HCT116 (cell line): ENCODE measurements around the gene SDCCAG8. TPM values are rescaled to one million over a fixed set of nuclear protein-coding genes. Genes with fewer than 3 reads are reported as not detected.

Experiments used
- ATAC-seq: fragments of 200-7000 bp; cut with Tn5 transposase; 2 replicates; pipeline ENCODE4 v1.9.1; 2020; ENCODE audit warnings: mild to moderate bottlenecking, moderate library complexity
- BruUV-seq: library from RNA; stranded (reverse); fragments of 400-500 nt; replicated peaks from 2 replicates; lab custom pipeline; 2021; lab: Mats Ljungman, UMichigan
- CTCF ChIA-PET: fragments of 300-600 bp; sonication (Branson Sonifier 250); formaldehyde crosslinking; loops from one replicate; lab custom pipeline; 2021; ENCODE audit warnings: antibody characterized with exemption; lab: Charles Lee
- POLR2A ChIA-PET: fragments of 300-600, 350-600 bp; sonication (Branson Sonifier 250); formaldehyde crosslinking; loops from one replicate; lab custom pipeline; 2021; ENCODE audit warnings: antibody characterized with exemption; lab: Charles Lee
- RAD21 ChIA-PET, 2 experiments: fragments of 300-600 bp; sonication (Branson Sonifier 250); formaldehyde crosslinking; loops; one replicate each; lab custom pipeline; 2023; ENCODE audit warnings: low total read pairs in 2 of 2; ENCODE audit not compliant: uncharacterized antibody in 2 of 2, unreplicated experiment in 2 of 2, low non-redundant PET in 1 of 2; lab: Charles Lee
- DNase-seq: peaks from one replicate; pipeline ENCODE4 v3.0.0-alpha.2; 2010; ENCODE audit warnings: low read depth, low spot score
- H2AFZ ChIP-seq: fragments of 200-600 bp; shearing (Covaris generic), sonication (generic); 2 replicates; pipeline ENCODE4 v1.6.1; 2017; ENCODE audit warnings: low read depth, mixed run types, mixed read lengths, antibody characterized with exemption, low read length; ENCODE audit not compliant: poor library complexity, severe bottlenecking
- H3K27ac ChIP-seq: 2 replicates; pipeline ENCODE4 v1.5.1; 2012; ENCODE audit warnings: low read depth, low read length
- H3K27me3 ChIP-seq: fragments of 200-600 bp; sonication (generic); 2 replicates; pipeline ENCODE4 v1.6.1; 2016; ENCODE audit warnings: mixed run types, low read length, mixed read lengths; ENCODE audit not compliant: insufficient read depth
- H3K36me3 ChIP-seq, 2 experiments: fragments of 200-500 bp in 1 of 2; fragments of 200-600 bp in 1 of 2; sonication (Bioruptor generic) in 1 of 2; sonication (generic) in 1 of 2; 2 replicates each; pipeline versions ENCODE4 v1.5.1 to v1.6.1; 2014 to 2016; ENCODE audit warnings: low read length in 2 of 2, inconsistent platforms in 1 of 2, mixed read lengths in 1 of 2, mixed run types in 1 of 2; ENCODE audit not compliant: insufficient read depth in 2 of 2, control insufficient read depth in 1 of 2
- H3K4me1 ChIP-seq, 2 experiments: fragments of 200-600 bp in 1 of 2; sonication (generic) in 1 of 2; 2 replicates each; pipeline versions ENCODE4 v1.5.1 to v1.6.1; 2012 to 2017; ENCODE audit warnings: low read length in 2 of 2, inconsistent platforms in 1 of 2, mild to moderate bottlenecking in 1 of 2, mixed read lengths in 1 of 2, mixed run types in 1 of 2, moderate library complexity in 1 of 2; ENCODE audit not compliant: insufficient read depth in 2 of 2, control insufficient read depth in 1 of 2
- H3K4me2 ChIP-seq: fragments of 200-600 bp; sonication (generic); 2 replicates; pipeline ENCODE4 v1.6.1; 2017; ENCODE audit warnings: mixed run types, low read length, mixed read lengths
- H3K4me3 ChIP-seq, 2 experiments: fragments of 200-600 bp in 1 of 2; sonication (generic) in 1 of 2; replicated peaks in 1 of 2; 2 replicates each; pipeline ENCODE4 v1.5.1; 2011 to 2016; ENCODE audit warnings: low read length in 2 of 2, control low read depth in 1 of 2, low read depth in 1 of 2, mild to moderate bottlenecking in 1 of 2, mixed read lengths in 1 of 2, mixed run types in 1 of 2
- H3K79me2 ChIP-seq: fragments of 200-600 bp; sonication (generic); 2 replicates; pipeline ENCODE4 v1.6.1; 2017; ENCODE audit warnings: mild to moderate bottlenecking, mixed run types, low read length, moderate library complexity, mixed read lengths; ENCODE audit not compliant: insufficient read depth
- H3K9ac ChIP-seq: fragments of 200-600 bp; sonication (generic); 2 replicates; pipeline ENCODE4 v1.6.1; 2016; ENCODE audit warnings: low read length, mixed read lengths
- H3K9me2 ChIP-seq: fragments of 200-600 bp; sonication (generic), shearing (Covaris generic); 2 replicates; pipeline ENCODE4 v1.6.1; 2017; ENCODE audit warnings: mixed run types, mild to moderate bottlenecking, moderate library complexity; ENCODE audit not compliant: insufficient read depth
- H3K9me3 ChIP-seq, 2 experiments: fragments of 200-500 bp in 1 of 2; fragments of 200-600 bp in 1 of 2; sonication (Bioruptor generic) in 1 of 2; sonication (generic) in 1 of 2; 2 replicates each; pipeline ENCODE4 v1.6.1; 2014 to 2017; ENCODE audit warnings: low read length in 2 of 2, mixed read lengths in 2 of 2, inconsistent platforms in 1 of 2, low read depth in 1 of 2, mild to moderate bottlenecking in 1 of 2, mixed run types in 1 of 2, moderate library complexity in 1 of 2; ENCODE audit not compliant: control insufficient read depth in 1 of 2, insufficient read depth in 1 of 2
- H4K20me1 ChIP-seq: fragments of 200-600 bp; sonication (generic), shearing (Covaris generic); 2 replicates; pipeline ENCODE4 v1.6.1; 2017; ENCODE audit warnings: mixed run types, mild to moderate bottlenecking, moderate library complexity; ENCODE audit not compliant: insufficient read depth
- EGR1 ChIP-seq: IDR thresholded peaks from 2 replicates; pipeline ENCODE4 v1.6.1; 2012; ENCODE audit warnings: low read depth
- FOSL1 ChIP-seq: IDR thresholded peaks from 2 replicates; pipeline ENCODE4 v1.6.1; 2012; ENCODE audit warnings: low read depth
- RAD21 ChIP-seq: IDR thresholded peaks from 2 replicates; pipeline ENCODE4 v1.6.1; 2012; ENCODE audit warnings: low read depth, mild to moderate bottlenecking
- YY1 ChIP-seq: IDR thresholded peaks from 2 replicates; pipeline ENCODE4 v1.6.1; 2011; ENCODE audit warnings: low read length, low read depth, moderate library complexity, mild to moderate bottlenecking; ENCODE audit not compliant: insufficient replicate concordance; ENCODE audit errors: extremely low read depth
- ZFX ChIP-seq: fragments of 450-650 bp; IDR thresholded peaks from 2 replicates; pipeline ENCODE4 v1.6.1; 2017
- ZNF274 ChIP-seq: fragments of 200-500 bp; sonication (Bioruptor generic); IDR thresholded peaks from 2 replicates; pipeline ENCODE4 v1.6.1; 2014; ENCODE audit warnings: mild to moderate bottlenecking, low read depth, low read length, inconsistent platforms
- intact Hi-C: fragments of 100-400 bp; cut with micrococcal nuclease; formaldehyde crosslinking; loops from 2 replicates; pipeline ENCODE4 v1.10.0; 2022
- total RNA-seq: library from RNA; stranded (reverse); gene quantifications from one replicate; pipeline ENCODE4 v1.2.1, GENCODE V29; 2021; ENCODE audit not compliant: unreplicated experiment
- TF ChIP-seq, protein P1 (sequence below), 3 experiments: fragments of 200-600 bp in 1 of 3; sonication (generic) in 1 of 3; IDR thresholded peaks in 2 of 3; conservative IDR thresholded peaks in 1 of 3; 2 replicates each; pipeline ENCODE4 v1.5.1; 2012 to 2017; ENCODE audit warnings: low read depth in 2 of 3, low read length in 2 of 3, antibody characterized with exemption in 1 of 3, borderline replicate concordance in 1 of 3, control low read depth in 1 of 3, mild to moderate bottlenecking in 1 of 3, mixed read lengths in 1 of 3, mixed run types in 1 of 3, moderate library complexity in 1 of 3; ENCODE audit not compliant: insufficient read depth in 1 of 3
- TF ChIP-seq, protein P2 (sequence below): IDR thresholded peaks from 2 replicates; pipeline ENCODE4 v1.6.1; 2011; ENCODE audit warnings: mild to moderate bottlenecking, low read length, moderate library complexity; ENCODE audit not compliant: insufficient replicate concordance; ENCODE audit errors: extremely low read depth

The SDCCAG8 gene
- total RNA-seq, 1 experiment from 2014 or later = 38.2 TPM

DNA sequence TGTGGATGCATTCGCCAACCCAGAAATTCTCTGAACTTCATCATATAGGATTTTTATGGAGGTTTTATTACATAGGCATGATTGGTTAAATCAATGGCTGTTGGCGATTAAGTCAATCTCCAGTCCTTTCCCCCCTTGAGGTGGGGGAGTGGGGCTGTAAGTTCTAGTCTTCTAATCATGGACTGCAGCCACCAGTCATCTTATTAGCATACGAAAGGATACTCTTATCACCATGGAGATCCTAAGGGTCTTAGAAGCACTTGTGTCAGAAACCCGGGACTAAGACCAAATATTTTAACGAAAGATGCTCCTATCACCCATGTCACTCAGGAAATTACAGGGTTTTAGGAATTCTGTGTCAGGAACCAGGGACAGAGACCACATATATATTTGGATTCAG is 36.3 kb downstream of the SDCCAG8 start:
- no TSS peak for BruUV-seq
- Histone ChIP-seq H3K9me2 (no peaks in the 10 kb centered on the region), H2AFZ (no peak overlapping the region), H3K27me3 (no peaks in the 10 kb centered on the region), H3K4me1 (peaks cover 0 to 4% of the 10 kb centered on the region in 2 experiments; a peak in 1 of 4 replicates), H3K9ac (no peak overlapping the region), H3K79me2 (no peaks in the 10 kb centered on the region), H3K9me3 (no peaks in the 10 kb centered on the region), H3K4me3 (no peak overlapping the region), H3K36me3 (0 out of 4 replicates have a peak, but pooled peaks cover 0 to 3% of the 10 kb centered on the region in 2 experiments), H3K27ac (no peak overlapping the region), H3K4me2 (no peak overlapping the region), H4K20me1 (no peaks in the 10 kb centered on the region)
- RAD21 ChIA-PET = no interaction called here
- ATAC-seq = no peak
- DNase-seq = no peak
- POLR2A ChIA-PET = no interaction called here
- no peak for TF ChIP-seq RAD21
- TF ChIP-seq YY1 = no peak
- TF ChIP-seq, protein P1, sequence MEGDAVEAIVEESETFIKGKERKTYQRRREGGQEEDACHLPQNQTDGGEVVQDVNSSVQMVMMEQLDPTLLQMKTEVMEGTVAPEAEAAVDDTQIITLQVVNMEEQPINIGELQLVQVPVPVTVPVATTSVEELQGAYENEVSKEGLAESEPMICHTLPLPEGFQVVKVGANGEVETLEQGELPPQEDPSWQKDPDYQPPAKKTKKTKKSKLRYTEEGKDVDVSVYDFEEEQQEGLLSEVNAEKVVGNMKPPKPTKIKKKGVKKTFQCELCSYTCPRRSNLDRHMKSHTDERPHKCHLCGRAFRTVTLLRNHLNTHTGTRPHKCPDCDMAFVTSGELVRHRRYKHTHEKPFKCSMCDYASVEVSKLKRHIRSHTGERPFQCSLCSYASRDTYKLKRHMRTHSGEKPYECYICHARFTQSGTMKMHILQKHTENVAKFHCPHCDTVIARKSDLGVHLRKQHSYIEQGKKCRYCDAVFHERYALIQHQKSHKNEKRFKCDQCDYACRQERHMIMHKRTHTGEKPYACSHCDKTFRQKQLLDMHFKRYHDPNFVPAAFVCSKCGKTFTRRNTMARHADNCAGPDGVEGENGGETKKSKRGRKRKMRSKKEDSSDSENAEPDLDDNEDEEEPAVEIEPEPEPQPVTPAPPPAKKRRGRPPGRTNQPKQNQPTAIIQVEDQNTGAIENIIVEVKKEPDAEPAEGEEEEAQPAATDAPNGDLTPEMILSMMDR (IDR thresholded peaks at IDR 0.05 in 2 of 3, conservative IDR thresholded peaks at IDR 0.05 in 1 of 3; ENCODE audit: borderline replicate concordance in 1 of 3, insufficient read depth in 1 of 3, low read depth in 2 of 3, low read length in 2 of 3) = no peak
- no peak for TF ChIP-seq ZFX
- no peak for TF ChIP-seq EGR1
- TF ChIP-seq, protein P2, sequence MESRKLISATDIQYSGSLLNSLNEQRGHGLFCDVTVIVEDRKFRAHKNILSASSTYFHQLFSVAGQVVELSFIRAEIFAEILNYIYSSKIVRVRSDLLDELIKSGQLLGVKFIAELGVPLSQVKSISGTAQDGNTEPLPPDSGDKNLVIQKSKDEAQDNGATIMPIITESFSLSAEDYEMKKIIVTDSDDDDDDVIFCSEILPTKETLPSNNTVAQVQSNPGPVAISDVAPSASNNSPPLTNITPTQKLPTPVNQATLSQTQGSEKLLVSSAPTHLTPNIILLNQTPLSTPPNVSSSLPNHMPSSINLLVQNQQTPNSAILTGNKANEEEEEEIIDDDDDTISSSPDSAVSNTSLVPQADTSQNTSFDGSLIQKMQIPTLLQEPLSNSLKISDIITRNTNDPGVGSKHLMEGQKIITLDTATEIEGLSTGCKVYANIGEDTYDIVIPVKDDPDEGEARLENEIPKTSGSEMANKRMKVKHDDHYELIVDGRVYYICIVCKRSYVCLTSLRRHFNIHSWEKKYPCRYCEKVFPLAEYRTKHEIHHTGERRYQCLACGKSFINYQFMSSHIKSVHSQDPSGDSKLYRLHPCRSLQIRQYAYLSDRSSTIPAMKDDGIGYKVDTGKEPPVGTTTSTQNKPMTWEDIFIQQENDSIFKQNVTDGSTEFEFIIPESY = no peak
- TF ChIP-seq ZNF274 = no peak
- no peak for TF ChIP-seq FOSL1
- intact Hi-C loops = no loop called here
- CTCF ChIA-PET = no interaction called here
